Nucleus accumbens (tissue), 56 donors: Measurements from ENCODE around the gene CSTF1.
"Not testable (repeated sequence)": the region's sequence is repeated elsewhere in the genome, so short reads cannot be mapped to it uniquely, and the experiment has no call there.

Experiments
- DNase-seq, 56 donors: peaks; one replicate each; lab custom pipeline; 2025; lab: John Stamatoyannopoulos, UW

The CSTF1 gene

DNA sequence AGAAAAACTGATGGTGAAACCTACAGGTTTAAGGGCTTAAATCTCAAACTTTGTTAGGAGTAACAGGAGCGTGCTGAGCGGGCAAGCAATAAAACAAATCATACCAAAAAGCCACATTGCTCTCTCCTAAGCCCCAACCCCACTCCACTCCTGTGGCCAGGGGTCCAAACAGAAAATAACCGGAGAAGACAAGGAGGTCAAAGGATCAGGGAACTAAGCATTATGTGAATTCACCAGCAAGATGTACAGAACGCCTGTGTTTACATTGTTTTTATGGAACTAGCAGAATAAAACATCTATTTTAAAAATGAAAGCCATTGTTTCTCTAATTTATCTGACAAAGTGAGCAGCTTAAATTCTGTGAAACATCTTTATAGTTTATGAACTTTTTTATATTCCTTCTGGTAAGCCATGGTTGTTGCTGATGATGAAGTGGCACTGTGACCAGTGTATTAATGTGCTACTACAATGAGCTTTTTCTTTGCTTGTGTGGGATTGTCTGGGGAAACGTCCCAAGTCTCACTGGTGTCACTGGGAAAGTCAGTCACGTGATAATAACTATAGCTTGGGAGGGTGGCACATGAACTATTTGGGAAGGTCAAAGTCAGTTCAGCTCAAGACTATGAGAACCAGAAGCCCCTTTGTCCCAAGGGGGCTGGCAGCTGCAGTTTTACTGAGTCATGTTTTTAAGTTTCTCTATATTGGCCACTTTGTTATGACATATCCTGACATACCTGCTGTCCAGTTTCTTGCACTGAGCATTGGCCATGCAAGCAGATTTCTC, 23.9 kb upstream of the CSTF1 start:
- peak in 27 of 56 donors; percentile 9 to 62 (median 27) for DNase-seq

DNA sequence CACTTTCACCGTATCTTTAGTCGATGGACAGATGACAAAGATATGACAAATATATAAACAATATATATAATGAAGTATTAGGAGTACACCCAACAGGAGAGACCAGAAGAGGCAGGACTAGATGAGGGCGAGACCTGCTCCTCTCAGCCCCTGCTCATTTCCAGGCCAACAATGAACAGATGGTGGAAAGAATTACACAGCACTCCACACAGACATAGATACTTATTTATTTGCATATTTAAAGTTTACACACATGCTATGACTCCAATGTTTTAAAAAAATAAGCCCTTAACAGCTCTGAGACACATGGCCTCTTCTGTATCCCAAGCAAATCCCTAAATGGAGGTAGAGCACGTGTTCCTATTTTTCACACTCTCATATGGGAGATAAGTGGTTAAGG, 23.3 kb upstream of the CSTF1 start:
- DNase-seq = no peak

DNA sequence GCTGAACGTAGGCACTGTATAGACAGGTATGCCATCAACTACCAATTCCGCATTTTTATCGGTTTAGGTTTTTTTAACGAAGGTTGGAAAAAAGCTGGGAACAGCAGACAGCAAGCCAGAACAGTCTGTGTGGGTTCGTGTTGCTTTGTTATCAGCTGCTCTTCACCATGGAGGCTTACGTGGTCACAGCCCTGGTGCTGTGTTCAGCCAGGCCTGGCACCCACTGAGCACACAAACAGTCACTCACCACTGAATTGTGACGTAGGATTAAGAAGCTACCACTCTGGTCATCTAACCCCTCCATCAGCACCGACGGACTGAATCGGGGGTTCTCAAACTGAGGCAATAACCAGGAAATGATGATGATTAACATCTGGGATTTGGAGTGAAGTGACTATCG, 20.5 kb upstream of the CSTF1 start:
- DNase-seq = no peak

DNA sequence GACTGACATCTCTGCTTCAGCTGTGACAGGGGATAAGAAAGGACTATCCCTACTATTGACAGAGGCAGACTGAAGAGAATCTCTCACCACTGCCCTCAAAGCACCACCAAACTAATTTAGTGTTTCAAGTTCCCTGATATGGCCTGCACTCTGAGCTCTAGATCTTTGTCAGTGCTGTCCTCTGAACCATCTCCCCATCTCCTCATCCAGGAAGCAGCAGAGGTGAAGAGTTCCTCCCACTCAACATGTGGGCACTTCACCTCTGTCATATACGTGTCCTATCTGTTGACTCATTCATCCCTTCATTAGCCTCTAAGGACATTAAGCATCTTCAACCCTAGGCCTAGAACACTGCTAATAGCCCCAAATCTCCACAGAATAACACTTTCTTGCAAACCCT, 19.6 kb upstream of the CSTF1 start:
- no peak for DNase-seq

DNA sequence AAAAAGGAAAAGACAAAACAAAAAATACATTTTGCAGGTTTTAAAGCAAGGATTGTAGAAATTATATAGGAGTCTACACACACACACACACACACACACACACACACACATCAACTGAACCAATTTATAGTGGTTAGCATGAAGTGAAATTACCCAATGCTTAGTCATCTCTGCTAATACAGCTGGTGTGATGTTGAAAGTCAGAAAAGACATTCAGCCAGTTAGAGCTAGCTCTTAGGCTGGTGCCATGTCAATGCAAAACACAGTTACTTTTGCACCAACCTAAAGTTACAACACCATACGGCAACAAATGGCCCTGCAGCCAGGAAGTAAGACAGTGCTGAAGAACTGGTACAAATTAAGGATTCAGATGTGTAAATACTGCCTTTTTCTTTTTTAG, 18.5 kb upstream of the CSTF1 start:
- DNase-seq = no peak

DNA sequence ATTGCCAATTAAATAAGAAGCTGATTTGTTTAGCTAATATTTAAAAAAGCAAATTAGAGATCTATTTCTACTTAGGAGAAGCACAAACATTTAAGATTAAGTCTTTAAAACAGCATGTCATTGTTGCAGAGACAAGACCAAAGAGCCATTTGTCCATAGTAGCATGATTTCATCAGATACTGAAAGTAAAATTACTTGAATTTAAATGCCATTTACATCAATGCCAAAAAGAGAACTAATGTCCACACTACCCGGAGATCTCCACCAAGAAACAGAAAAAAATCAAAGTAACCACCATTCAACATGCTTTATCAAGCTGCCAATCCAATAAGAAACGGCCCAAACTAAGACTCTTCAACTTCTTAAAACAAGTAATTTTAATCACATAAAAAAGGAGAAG, 16.1 kb upstream of the CSTF1 start:
- DNase-seq = no peak

DNA sequence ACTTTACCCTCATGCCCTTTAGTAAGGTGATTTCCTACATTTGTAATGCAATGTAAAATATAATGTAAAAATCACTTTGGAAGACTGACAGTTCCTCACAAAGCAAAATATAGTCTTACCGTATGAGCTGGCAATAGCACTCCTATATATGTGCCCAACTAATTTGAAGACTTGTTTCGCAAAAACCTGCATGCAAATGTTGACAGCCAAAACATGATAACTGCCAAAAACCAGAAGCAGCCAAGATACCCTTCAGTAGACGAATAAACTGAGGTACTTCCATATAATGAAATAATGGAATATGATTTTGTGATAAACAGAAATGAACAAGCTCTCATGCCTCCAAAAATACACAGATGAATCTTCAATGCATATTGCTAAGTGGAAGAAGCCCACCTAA, 14.1 kb upstream of the CSTF1 start:
- no peak for DNase-seq

DNA sequence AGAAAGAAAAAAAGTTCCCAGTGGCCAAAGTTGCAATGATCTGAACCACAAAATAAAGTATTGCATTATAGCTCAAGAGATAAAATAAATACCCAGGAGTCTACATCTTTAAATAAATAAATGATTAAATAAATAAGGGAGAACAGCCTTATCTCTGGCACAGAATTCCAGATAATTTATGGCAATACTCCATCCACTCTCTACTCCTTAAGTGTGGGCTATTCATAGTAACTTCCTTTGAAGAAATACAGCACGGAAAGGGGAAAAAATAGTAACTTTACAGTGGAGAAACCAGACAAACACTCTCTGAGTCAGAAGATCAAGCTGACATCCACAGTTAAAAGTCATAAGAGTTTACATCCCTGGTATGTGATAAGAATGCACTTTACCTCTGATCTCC, 12.1 kb upstream of the CSTF1 start:
- DNase-seq = no peak

DNA sequence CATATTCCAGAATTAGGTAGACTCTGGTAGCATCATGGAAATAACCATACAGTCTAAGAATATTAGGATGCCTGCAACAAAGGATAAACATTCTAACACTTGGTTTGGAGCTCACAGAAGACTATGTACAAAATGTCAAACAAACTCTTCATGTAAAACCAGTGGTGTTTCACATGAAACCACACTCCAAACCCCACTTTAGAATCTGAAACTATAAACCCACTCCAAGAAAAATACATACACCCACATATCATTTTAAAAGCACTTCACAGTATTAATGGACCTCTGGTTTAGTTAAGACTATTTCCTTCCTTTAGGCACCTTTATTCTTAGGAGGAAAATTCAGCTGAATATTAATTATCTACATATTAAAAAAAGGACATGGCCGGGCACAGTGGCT, 10.9 kb upstream of the CSTF1 start:
- DNase-seq = no peak

DNA sequence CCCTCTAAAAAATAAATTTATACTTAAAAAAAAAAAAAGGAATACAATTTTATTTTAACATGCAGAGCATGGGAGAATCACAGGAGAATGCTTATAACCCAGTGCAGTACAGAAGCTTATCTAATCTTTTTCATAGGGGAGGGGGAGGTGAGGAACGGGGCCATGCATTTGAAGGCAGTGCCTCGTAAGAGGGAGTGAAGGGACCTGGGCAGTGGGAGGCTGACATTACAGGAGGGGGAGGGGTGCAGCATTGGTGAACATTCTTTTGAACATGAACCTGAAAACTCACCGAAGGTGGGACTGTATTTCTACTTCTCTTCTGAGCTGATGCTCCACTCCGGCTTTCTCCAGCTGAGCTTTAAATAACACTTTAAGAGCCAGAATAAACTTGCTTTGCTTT, 9.7 kb upstream of the CSTF1 start:
- DNase-seq = no peak

DNA sequence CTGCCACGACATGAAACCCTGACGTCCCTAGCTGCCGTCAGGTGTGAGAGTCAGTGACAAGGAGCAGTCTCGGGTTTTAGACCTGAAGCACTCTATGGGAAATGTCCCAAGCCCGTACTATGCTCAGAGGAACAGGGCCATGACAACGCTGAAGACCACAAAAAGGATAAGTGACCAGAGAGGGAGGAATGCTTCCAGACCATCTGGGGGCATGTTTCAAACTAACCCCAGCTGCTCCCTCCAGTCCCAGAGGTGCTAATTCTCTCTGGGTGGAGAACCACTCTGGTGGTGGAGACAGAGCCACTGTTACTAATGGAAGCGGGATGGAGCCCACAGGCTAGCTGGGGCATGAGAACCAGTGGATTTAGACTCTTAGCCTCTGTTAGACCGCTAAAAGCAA, 9.1 kb upstream of the CSTF1 start:
- DNase-seq = no peak

DNA sequence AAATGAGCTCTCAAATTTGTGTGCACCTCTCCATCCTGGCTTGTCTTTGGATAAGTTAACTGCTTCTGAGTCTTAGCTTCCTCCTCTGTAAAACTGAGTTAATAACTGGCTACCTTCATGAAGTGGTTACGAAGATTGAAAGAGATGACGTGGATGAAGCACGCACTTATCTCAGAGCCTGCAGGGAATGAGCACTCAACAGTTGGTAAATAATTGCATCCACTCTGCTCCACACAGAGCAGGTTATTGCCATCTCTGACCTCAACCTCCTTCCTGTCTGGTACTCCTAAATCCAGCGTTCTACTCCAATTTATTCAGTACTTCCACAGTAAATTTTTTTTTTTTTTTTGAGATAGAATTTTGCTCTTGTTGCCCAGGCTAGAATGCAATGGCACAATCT, 7.3 kb upstream of the CSTF1 start:
- no peak for DNase-seq

DNA sequence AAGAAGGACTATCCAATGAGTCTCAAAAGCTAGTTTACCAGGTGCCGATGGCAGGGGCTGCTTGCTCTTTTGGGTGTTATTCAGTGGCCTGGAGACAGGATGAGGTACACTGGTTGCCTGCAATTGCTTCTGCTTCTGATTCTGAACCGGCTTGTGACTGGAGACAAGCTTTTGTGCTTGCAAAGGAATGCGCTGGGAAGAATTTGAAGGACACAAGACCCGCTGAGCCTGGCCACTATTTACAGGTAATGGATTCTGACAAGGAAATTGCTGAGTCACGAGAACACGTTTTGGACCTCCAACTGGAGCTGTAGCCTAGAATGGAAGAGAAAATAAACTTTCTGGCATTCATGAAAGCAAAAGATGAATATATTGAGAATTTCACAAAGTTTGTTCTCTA, 6.2 kb upstream of the CSTF1 start:
- DNase-seq = no peak

DNA sequence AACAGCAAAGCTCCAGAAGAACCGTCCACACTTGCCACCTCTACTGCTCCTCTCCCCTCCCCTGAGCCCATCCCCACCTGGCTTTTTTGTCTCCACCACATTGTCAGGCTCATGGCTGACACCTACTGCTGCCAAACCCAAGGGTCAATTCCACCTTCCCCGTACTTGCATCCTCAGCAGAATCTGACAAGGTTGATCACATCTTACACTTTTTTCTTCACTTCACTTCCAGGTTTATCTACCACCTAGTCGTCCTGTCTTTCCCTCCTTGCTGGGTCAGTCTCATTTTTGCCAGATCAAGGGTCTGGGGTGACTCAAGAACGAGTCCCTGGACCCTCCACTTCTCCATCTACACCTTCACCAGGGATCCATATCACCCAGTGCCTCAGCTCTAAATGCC, 3.6 kb upstream of the CSTF1 start:
- DNase-seq = no peak

DNA sequence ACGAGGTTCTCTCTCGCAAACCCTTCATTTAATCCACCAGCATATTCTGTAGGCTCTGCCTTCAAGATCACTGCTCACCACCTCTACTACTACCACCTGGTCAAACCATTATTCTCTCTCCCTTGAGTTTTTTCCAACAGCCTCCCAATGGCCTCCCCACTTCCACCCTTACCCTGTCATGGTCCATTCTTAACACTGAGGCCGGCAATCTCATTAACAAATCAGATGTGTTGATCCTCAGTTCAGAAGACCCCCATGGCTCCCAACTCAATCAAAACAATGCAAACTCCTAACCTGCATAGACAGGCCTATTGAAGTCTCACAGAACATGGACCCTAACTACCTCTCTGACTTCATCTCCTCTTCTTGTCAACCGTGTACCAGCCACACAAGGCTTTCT, 2.6 kb upstream of the CSTF1 start:
- no peak for DNase-seq

DNA sequence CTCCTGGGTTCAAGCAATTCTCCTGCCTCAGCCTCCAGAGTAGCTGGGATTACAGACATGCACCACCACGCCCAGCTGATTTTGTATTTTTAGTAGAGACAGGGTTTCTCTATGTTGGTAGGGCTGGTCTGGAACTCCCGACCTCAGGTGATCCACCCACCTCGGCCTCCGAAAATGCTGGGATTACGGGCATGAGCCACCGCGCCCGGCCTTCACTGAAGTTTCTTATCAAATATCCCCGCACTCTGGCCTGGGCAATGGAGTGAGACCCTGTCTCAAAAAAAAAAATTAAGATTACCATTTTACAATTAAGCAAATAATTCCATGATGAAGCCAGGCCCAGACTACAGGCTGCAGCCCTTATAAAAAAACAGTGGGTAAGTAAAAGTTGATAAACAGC, 2.0 kb upstream of the CSTF1 start:
- not testable (repeated sequence) for DNase-seq

DNA sequence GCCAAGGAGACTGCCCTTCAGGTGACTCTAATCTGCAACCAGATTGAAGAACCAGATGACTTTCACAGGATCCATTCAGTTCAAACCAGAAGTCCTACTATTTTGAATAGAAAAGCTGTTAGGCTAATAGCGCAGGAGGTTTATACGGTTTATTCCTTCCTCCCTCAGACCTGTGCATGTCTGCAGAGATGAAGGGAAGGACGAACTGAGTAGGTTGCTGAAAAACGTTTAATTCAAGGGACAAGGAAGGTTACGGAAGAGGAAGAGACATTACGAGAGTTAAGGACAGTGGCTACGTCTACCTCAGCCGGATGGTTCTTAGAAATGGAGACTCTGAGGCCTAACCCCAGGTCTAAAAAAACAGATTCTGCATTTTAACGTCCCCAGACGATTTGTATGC, 1.4 kb upstream of the CSTF1 start:
- no peak for DNase-seq

DNA sequence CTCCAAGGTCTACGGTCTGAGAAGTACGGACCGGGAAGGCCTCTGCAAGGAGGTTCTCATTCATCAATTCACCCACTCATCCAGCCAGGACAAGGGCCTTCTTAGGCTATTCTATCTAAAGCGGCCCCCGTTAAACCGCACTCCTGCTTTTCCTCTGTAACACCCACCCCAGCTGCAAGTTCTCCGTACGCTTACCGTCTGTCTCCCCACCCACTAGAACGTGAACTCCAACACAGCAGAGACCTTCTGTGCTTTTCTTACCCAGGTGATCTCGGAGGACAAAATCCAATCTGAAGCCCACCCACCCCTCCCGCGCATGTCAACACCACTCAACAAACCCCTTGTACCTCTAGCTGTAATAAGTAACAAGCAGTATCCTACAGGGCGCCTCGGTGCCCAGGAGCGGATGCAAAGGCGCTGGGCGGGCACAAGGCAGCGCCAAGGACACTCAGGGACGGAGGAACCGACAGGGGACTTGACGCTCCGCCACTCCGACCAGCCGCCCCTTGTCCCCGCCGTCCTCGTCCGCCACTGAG, 781 bp upstream of the CSTF1 start:
- no peak for DNase-seq

DNA sequence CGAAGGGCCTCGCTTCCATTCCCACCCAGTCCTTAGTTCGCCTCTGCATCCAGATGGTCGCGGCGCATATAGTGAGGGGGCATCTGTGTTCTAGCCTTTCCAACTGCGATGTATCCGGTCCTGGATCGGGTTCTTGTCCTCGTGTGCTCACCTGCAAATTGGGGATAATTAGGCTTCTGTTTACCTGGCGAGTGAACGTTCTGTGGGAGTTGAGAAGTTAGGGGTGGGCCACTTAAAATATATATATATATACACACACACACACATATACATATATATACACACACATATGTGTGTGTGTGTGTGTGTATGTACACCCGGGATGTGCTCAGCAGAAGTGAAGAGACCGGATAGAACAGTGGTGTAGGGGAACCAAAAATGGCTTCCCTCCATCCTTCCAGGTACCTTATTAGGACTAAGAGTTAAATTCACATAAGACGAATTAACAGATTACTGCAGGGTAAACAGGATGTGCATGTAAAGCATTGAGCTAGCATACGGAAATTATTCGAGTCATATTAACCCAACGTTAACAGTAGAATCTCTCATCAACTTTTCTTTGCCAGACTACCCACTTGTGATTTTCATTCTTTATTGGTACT, 537 bp downstream of the CSTF1 start:
- DNase-seq = no peak

DNA sequence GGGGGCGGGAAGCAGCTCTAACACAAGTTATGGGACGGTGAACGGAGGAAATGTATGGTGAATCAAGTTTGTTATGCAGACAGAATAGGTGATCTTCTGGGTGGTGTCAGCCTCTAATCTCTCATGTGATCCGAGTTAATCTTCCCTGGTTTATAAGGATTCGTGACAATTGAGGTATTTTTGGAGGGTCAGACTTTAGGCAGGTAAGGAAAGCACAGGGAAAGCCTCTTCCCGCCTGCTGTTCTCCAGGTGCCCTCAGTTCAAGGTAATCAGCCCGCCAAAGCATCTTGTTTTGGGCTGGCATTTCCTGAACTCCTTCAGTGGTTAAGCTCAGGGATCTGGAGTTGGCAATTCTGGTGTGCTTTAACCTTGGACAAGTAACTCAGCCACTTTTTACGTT, 1.2 kb downstream of the CSTF1 start:
- no peak for DNase-seq

DNA sequence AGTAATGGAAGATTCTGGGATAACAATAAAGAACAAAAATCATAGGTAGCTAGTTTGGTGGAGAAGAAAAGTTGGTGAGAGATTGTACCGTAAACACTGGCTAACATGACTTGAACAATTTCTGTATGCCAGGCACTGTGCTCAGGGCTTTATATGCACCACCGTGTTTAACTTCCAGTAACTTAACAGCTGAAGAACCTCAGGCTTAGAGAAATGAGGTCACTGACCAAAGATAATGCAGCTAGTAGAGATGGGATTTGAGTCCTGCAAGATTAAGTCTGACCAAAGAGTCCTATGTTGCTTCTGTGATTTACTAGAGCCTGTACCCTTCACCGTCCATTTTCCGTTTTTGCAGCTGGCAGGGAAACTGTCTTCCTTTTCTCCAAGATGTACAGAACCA, 2.7 kb downstream of the CSTF1 start:
- no peak for DNase-seq

DNA sequence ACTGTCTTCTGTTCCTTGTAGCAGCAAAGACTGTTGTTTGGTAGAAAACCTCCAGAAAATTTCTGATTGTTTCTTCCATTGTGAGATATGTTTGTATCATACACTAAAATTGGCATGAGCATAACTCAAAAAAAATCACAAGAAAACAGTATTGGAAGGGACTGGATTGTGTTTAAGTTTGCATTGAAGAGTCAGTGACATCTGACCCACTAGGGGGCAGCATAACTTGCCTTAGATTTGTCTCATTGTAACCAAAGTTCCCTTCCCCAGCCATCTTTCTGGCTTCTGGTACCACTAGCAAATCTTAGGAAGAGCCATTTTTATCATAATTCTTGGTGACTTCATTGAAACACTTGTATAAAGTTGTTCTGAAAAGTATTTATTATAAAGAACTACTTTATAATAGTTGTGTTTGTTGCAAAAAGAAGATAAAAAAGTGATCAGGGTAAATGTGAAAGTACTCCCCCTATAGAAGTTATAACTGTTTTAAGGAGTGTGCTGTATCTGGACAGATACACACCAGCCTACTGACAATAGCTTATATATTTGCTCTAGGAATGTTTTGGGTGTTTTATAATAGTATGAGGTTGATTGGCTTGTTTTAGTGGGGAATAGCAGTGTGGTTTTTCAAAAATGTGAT, 7.7 kb downstream of the CSTF1 start:
- DNase-seq = peak in 22 of 56 donors; percentile 3 to 76 (median 24)
